Nephron (organoid): ENCODE measurements around the gene PCSK9.
A peak's percentile ranks its signal among the peaks of the same experiment; 100 is the strongest.

ENCODE experiments used
- H3K27ac Mint-ChIP-seq, 3 experiments: 2 replicates each; pipeline ENCODE4 v1.8.0; 2020; ENCODE audit warnings: mixed read lengths in 3 of 3, mild to moderate bottlenecking in 2 of 3, moderate library complexity in 1 of 3
- H3K27me3 Mint-ChIP-seq: 2 replicates; pipeline ENCODE4 v1.8.0; 2021; ENCODE audit warnings: low read depth, mild to moderate bottlenecking, moderate library complexity, mixed read lengths
- H3K36me3 Mint-ChIP-seq: 2 replicates; pipeline ENCODE4 v1.8.0; 2020; ENCODE audit warnings: low read depth, mixed read lengths
- H3K4me1 Mint-ChIP-seq: 2 replicates; pipeline ENCODE4 v1.8.0; 2020; ENCODE audit warnings: mixed read lengths
- H3K4me3 Mint-ChIP-seq, 3 experiments: 2 replicates each; pipeline ENCODE4 v1.8.0; 2020; ENCODE audit warnings: mild to moderate bottlenecking in 3 of 3, mixed read lengths in 3 of 3, moderate library complexity in 2 of 3
- H3K9me3 Mint-ChIP-seq: 2 replicates; pipeline ENCODE4 v1.8.0; 2020; ENCODE audit warnings: mixed read lengths
- CTCF ChIP-seq, 3 experiments: fragments of 200-600 bp; sonication (generic); IDR thresholded peaks; one replicate each; pipeline ENCODE4 v1.5.0; 2021; ENCODE audit warnings: antibody characterized with exemption in 3 of 3; ENCODE audit not compliant: unreplicated experiment in 3 of 3

PCSK9 gene

DNA sequence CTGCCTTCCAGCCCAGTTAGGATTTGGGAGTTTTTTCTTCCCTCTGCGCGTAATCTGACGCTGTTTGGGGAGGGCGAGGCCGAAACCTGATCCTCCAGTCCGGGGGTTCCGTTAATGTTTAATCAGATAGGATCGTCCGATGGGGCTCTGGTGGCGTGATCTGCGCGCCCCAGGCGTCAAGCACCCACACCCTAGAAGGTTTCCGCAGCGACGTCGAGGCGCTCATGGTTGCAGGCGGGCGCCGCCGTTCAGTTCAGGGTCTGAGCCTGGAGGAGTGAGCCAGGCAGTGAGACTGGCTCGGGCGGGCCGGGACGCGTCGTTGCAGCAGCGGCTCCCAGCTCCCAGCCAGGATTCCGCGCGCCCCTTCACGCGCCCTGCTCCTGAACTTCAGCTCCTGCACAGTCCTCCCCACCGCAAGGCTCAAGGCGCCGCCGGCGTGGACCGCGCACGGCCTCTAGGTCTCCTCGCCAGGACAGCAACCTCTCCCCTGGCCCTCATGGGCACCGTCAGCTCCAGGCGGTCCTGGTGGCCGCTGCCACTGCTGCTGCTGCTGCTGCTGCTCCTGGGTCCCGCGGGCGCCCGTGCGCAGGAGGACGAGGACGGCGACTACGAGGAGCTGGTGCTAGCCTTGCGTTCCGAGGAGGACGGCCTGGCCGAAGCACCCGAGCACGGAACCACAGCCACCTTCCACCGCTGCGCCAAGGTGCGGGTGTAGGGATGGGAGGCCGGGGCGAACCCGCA lies at the start of gene PCSK9:
PCSK9 (plus strand) TSS at position 207 of the 741 bp plus-strand sequence; CDS start at position 497, 290 bp downstream.
- no peak for TF ChIP-seq CTCF (IDR thresholded peaks at IDR 0.05; ENCODE audit: unreplicated experiment in 3 of 3)

GRCh38 chr1:54989968-54990810 lies 49.2 kb upstream of the PCSK9 start:
- no peak for TF ChIP-seq CTCF (IDR thresholded peaks at IDR 0.05; ENCODE audit: unreplicated experiment in 3 of 3)
- Mint-ChIP-seq H3K4me3 (no peak overlapping the region), H3K36me3 (no peaks in the 10 kb centered on the region), H3K4me1 (peaks cover 16% of the 10 kb centered on the region), H3K27ac (no peak overlapping the region), H3K27me3 (peaks cover 35% of the 10 kb centered on the region), H3K9me3 (no peaks in the 10 kb centered on the region)

More for the DNA sequence above, at the start of gene PCSK9:
- Mint-ChIP-seq H3K27me3 (peaks cover 87% of the 10 kb centered on the region), H3K27ac (peak within 1 kb of the TSS in 2 of 3 experiments; percentile 28 to 35), H3K36me3 (peaks cover 7% of the 10 kb centered on the region), H3K9me3 (no peaks in the 10 kb centered on the region), H3K4me1 (peaks cover 20% of the 10 kb centered on the region), H3K4me3 (peak within 1 kb of the TSS; percentile 83 to 88 (median 84))

DNA sequence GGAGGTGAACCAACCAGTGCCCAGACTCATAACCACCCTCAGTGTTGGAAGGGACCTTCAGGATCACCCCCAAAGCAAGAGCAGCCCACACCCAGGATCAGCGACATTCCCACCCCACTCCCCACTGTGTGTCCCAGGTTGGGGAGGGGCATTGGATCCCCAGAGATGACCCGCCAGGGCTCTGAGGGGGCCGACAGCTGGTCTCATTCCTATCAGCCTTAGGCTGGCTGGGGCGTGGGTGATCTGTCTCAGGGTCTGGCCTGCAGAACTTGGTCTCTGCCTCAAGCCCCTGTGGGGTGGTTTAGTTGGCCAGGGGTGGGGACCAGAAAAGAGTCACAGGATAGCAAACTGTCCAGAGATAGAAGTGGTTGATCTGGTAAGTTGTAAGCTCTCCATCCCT lies 48.4 kb upstream of the PCSK9 start:
- Mint-ChIP-seq H3K4me1 (peaks cover 22% of the 10 kb centered on the region), H3K9me3 (no peaks in the 10 kb centered on the region), H3K4me3 (no peak overlapping the region), H3K36me3 (no peaks in the 10 kb centered on the region), H3K27ac (peak overlapping the region in 1 of 3 experiments; percentile 33), H3K27me3 (peaks cover 37% of the 10 kb centered on the region)
- no peak for TF ChIP-seq CTCF (IDR thresholded peaks at IDR 0.05; ENCODE audit: unreplicated experiment in 3 of 3)

GRCh38 chr1:54991939-54992338 lies 47.4 kb upstream of the PCSK9 start:
- TF ChIP-seq CTCF (IDR thresholded peaks at IDR 0.05; ENCODE audit: unreplicated experiment in 3 of 3), result no peak
- Mint-ChIP-seq H3K27me3 (peaks cover 47% of the 10 kb centered on the region), H3K4me1 (peaks cover 21% of the 10 kb centered on the region), H3K9me3 (peaks cover 3% of the 10 kb centered on the region), H3K4me3 (no peak overlapping the region), H3K27ac (no peak overlapping the region), H3K36me3 (no peaks in the 10 kb centered on the region)

GRCh38 chr1:54993140-54993539 lies 46.2 kb upstream of the PCSK9 start:
- Mint-ChIP-seq H3K4me1 (peaks cover 15% of the 10 kb centered on the region), H3K27me3 (peaks cover 55% of the 10 kb centered on the region), H3K9me3 (peaks cover 3% of the 10 kb centered on the region), H3K27ac (no peak overlapping the region), H3K4me3 (no peak overlapping the region), H3K36me3 (no peaks in the 10 kb centered on the region)
- no peak for TF ChIP-seq CTCF (IDR thresholded peaks at IDR 0.05; ENCODE audit: unreplicated experiment in 3 of 3)
